ENCODE measurements around the gene CNGA4.
"Not testable (repeated sequence)": the region's sequence is repeated elsewhere in the genome, so short reads cannot be mapped to it uniquely, and the experiment has no call there.

Gene CNGA4

GRCh38 chr11:6258571-6259081 lies 19.7 kb downstream of the CNGA4 start:
- in situ Hi-C loops (cut with MboI; ENCODE audit: low sequenced_read_pairs) = no loop called here

- in situ Hi-C loops (cut with MboI; ENCODE audit: low sequenced_read_pairs) = no loop called here
Observed at GRCh38 chr11:6260207-6260726, 21.4 kb downstream of the CNGA4 start.

GRCh38 chr11:6263662-6264061 lies 24.8 kb downstream of the CNGA4 start:
- in situ Hi-C loops (cut with MboI; ENCODE audit: low sequenced_read_pairs) = no loop called here

- in situ Hi-C loops (cut with MboI; ENCODE audit: low sequenced_read_pairs) = no loop called here
Observed at GRCh38 chr11:6268820-6269219, 29.9 kb downstream of the CNGA4 start.

GRCh38 chr11:6269994-6270393 lies 31.1 kb downstream of the CNGA4 start:
- in situ Hi-C loops (cut with MboI; ENCODE audit: low sequenced_read_pairs) = no loop called here

GRCh38 chr11:6270584-6271246 lies 31.8 kb downstream of the CNGA4 start:
- in situ Hi-C loops (cut with MboI; ENCODE audit: low sequenced_read_pairs) = no loop called here

- in situ Hi-C loops (cut with MboI; ENCODE audit: low sequenced_read_pairs) = no loop called here
Observed at GRCh38 chr11:6271598-6271997, 32.7 kb downstream of the CNGA4 start.

- in situ Hi-C loops (cut with MboI; ENCODE audit: low sequenced_read_pairs) = no loop called here
Observed at GRCh38 chr11:6273188-6273587, 34.3 kb downstream of the CNGA4 start.

- in situ Hi-C loops (cut with MboI; ENCODE audit: low sequenced_read_pairs) = not testable (repeated sequence)
Observed at GRCh38 chr11:6280809-6281208, 41.9 kb downstream of the CNGA4 start.

GRCh38 chr11:6283453-6284023 lies 44.6 kb downstream of the CNGA4 start:
- in situ Hi-C loops (cut with MboI; ENCODE audit: low sequenced_read_pairs) = no loop called here

- in situ Hi-C loops (cut with MboI; ENCODE audit: low sequenced_read_pairs) = no loop called here
Observed at GRCh38 chr11:6284250-6284649, 45.4 kb downstream of the CNGA4 start.

- in situ Hi-C loops (cut with MboI; ENCODE audit: low sequenced_read_pairs) = no loop called here
Observed at GRCh38 chr11:6285019-6285418, 46.1 kb downstream of the CNGA4 start.
